Heart right ventricle (tissue), 16 donors: Measurements from ENCODE around the gene PRTN3. TPM values are rescaled to one million over a fixed set of nuclear protein-coding genes. Genes with fewer than 3 reads are reported as not detected.

Experiments
- ATAC-seq, 8 donors: fragments of 200-7000 bp; cut with Tn5 transposase; one replicate each; pipeline ENCODE4 v1.9.1; 2020; ENCODE audit warnings: mild to moderate bottlenecking in 8 of 8, moderate library complexity in 8 of 8, moderate number of reproducible peaks in 1 of 8
- DNase-seq, 2 donors: peaks; one replicate each; pipeline ENCODE4 v3.0.0-alpha.2; 2020
- H3K27ac ChIP-seq, 10 donors: fragments of 200-600 bp; sonication (generic) in 2 of 10; one replicate each; pipeline versions ENCODE4 v1.5.0 to v1.8.0; 2020 to 2022; ENCODE audit warnings: mild to moderate bottlenecking in 3 of 10
- H3K27me3 ChIP-seq, 7 donors: fragments of 200-600 bp; one replicate each; pipeline ENCODE4 v1.8.0; 2021 to 2022; ENCODE audit warnings: mild to moderate bottlenecking in 2 of 7
- H3K36me3 ChIP-seq, 9 donors: fragments of 200-600 bp; sonication (generic) in 1 of 9; one replicate each; pipeline versions ENCODE4 v1.5.0 to v1.8.0; 2020 to 2022; ENCODE audit warnings: mild to moderate bottlenecking in 2 of 9
- H3K4me1 ChIP-seq, 9 donors: fragments of 200-600 bp; sonication (generic) in 1 of 9; one replicate each; pipeline versions ENCODE4 v1.5.0 to v1.8.0; 2020 to 2022; ENCODE audit warnings: mild to moderate bottlenecking in 4 of 9
- H3K4me3 ChIP-seq, 10 donors: fragments of 200-600 bp; sonication (generic) in 2 of 10; one replicate each; pipeline versions ENCODE4 v1.5.0 to v1.8.0; 2020 to 2022; ENCODE audit warnings: mild to moderate bottlenecking in 7 of 10, moderate library complexity in 2 of 10
- H3K9me3 ChIP-seq, 11 donors: fragments of 200-600 bp in 10 of 11; sonication (generic) in 2 of 11; one replicate each; pipeline versions ENCODE4 v1.5.0 to v1.8.0; 2013 to 2022; ENCODE audit warnings: mild to moderate bottlenecking in 2 of 11, control low read depth in 1 of 11, moderate library complexity in 1 of 11
- CTCF ChIP-seq, 9 donors: fragments of 200-600 bp; sonication (generic) in 2 of 9; IDR thresholded peaks; one replicate each; pipeline versions ENCODE4 v1.5.0 to v1.8.0; 2021 to 2022; ENCODE audit warnings: antibody characterized with exemption in 9 of 9, mild to moderate bottlenecking in 5 of 9, moderate library complexity in 1 of 9
- WGBS, 2 donors: extraction: QIAGEN DNeasy Blood & Tissue Kit; methylation state at CpG; one replicate each; pipeline ENCODE4 v1.1.7; 2013; ENCODE audit warnings: inconsistent platforms in 1 of 2; 5-methylcytosine and 5-hydroxymethylcytosine counted together
- intact Hi-C, 10 donors: fragments of 100-400 bp; cut with DNase I; formaldehyde crosslinking; loops; one replicate each; pipeline versions ENCODE4 v1.11.1 to v1.14.2; 2022
- polyA plus RNA-seq, 2 donors: library from polyadenylated mRNA; stranded (reverse); fragments of 200-250 nt; gene quantifications; one replicate each; pipeline ENCODE4 v1.2.3, GENCODE V29; 2013
- total RNA-seq, 10 donors: library from RNA; stranded (reverse); fragmentation: NEBNext Ultra II Directional in 3 of 10; extraction: Animal tissue kit (Norgen Biotek cat#: 25700) in 3 of 10; gene quantifications; one replicate each; pipeline versions ENCODE4 v1.2.1 to v1.2.4, GENCODE V29; 2021 to 2023
- donor health status: Arrhythmogenic right ventricular cardiomyopathy.
- donor health status: ischemic (EF 13 %, LVEDD 7.1; RV severe dilation, severe dysfunction).
- donor health status: healthy with polysubstance abuse.
- donor health status: DM: no; HTN: yes; CAD: no.
- donor health status: DM: no; HTN: no; CAD: no.
- donor health status: ischemic (EF 25% LVEDD 6.9; RV normal size, moderate dysfunction).
- donor health status: ischemic (EF 25% LVEDD 5.7; RV mildly dilated, moderate dysfunction).
- donor health status: healthy.
- donor health status: DM: yes; HTN: yes; CAD: no.
- donor health status: Ischemic cardiomyopathy.
- donor health status: ischemic (EF 35%, LVEDD 5.7; RV mildly dilated, moderate dysfunction).
- donor health status: nonischemic (EF 11% LVEDD 7.7; RV severe dilation, severe dysfunction).
- donor health status: DM: yes; HTN: yes; CAD: no.
- donor health status: PGD.
- donor health status: ischemic (EF 29% LVEDD 5.4; RV normal size, mild dysfunction).
- donor health status: nonischemic (EF 23%, LVEDD 6.1; RV moderate dilation, normal function).

The PRTN3 gene
- total and polyA plus RNA-seq, 12 donors = 0.12 TPM; not detected in 11

- H3K27me3 ChIP-seq = no peaks in the 10 kb centered on the region
- no peak for DNase-seq
- H3K9me3 ChIP-seq = no peaks in the 10 kb centered on the region
- H3K36me3 ChIP-seq = peaks cover 7 to 99% (median 54%) of the 10 kb centered on the region in 9 donors
- TF ChIP-seq CTCF (IDR thresholded peaks at IDR 0.05) = no peak
- no peak overlapping the region for H3K4me3 ChIP-seq
- intact Hi-C loops = no loop called here
- H3K27ac ChIP-seq = peak overlapping the region in 1 of 10 donors; percentile 29
- H3K4me1 ChIP-seq = peaks cover 42 to 66% (median 47%) of the 10 kb centered on the region in 9 donors
- no peak for ATAC-seq
- 92% methylated on average over 53 of the region's 53 CpGs for WGBS, 2 donors
Measured at GRCh38 chr19:804419-805165, 36.2 kb upstream of the PRTN3 start.

- Histone ChIP-seq H3K4me1 (peaks cover 36 to 61% (median 42%) of the 10 kb centered on the region in 9 donors), H3K9me3 (no peaks in the 10 kb centered on the region), H3K27ac (no peak overlapping the region), H3K36me3 (peaks cover 7 to 99% (median 60%) of the 10 kb centered on the region in 9 donors), H3K4me3 (no peak overlapping the region), H3K27me3 (no peaks in the 10 kb centered on the region)
- peak in 1 of 9 donors; percentile 49 for TF ChIP-seq CTCF (IDR thresholded peaks at IDR 0.05)
- intact Hi-C loops = no loop called here
- no peak for ATAC-seq
- DNase-seq = no peak
- 89 to 91% methylated on average over 33 of the region's 33 CpGs for WGBS, 2 donors
Measured at GRCh38 chr19:805166-805551, 35.6 kb upstream of the PRTN3 start.

- TF ChIP-seq CTCF (IDR thresholded peaks at IDR 0.05) = no peak
- WGBS, 2 donors = 88 to 90% methylated on average over 92 to 93 of the region's 93 CpGs
- Histone ChIP-seq H3K36me3 (peaks cover 12 to 99% (median 67%) of the 10 kb centered on the region in 9 donors), H3K9me3 (no peaks in the 10 kb centered on the region), H3K4me1 (peaks cover 29 to 54% (median 35%) of the 10 kb centered on the region in 9 donors), H3K27me3 (no peaks in the 10 kb centered on the region), H3K4me3 (no peak overlapping the region), H3K27ac (no peak overlapping the region)
- no peak for DNase-seq
- intact Hi-C loops = no loop called here
- ATAC-seq = no peak
Measured at GRCh38 chr19:805600-806550, 34.9 kb upstream of the PRTN3 start.

- Histone ChIP-seq H3K4me3 (no peak overlapping the region), H3K36me3 (peaks cover 17 to 99% (median 77%) of the 10 kb centered on the region in 9 donors), H3K9me3 (no peaks in the 10 kb centered on the region), H3K27me3 (no peaks in the 10 kb centered on the region), H3K27ac (no peak overlapping the region), H3K4me1 (peaks cover 18 to 43% (median 24%) of the 10 kb centered on the region in 9 donors)
- WGBS, 2 donors = 83 to 87% methylated on average over 34 of the region's 34 CpGs
- no peak for TF ChIP-seq CTCF (IDR thresholded peaks at IDR 0.05)
- no peak for DNase-seq
- ATAC-seq = no peak
- intact Hi-C loops = no loop called here
Measured at GRCh38 chr19:806815-807421, 33.9 kb upstream of the PRTN3 start.
